HCT116 (cell line): ENCODE data around the gene GTF3C4.

ENCODE experiments used
- TF ChIP-seq, protein P1 (sequence below): IDR thresholded peaks from 2 replicates; pipeline ENCODE4 v1.6.1; 2011; ENCODE audit warnings: mild to moderate bottlenecking, low read length, moderate library complexity; ENCODE audit not compliant: insufficient replicate concordance; ENCODE audit errors: extremely low read depth
- TF ChIP-seq, protein P2 (sequence below), 3 experiments: fragments of 200-600 bp in 1 of 3; sonication (generic) in 1 of 3; IDR thresholded peaks in 2 of 3; conservative IDR thresholded peaks in 1 of 3; 2 replicates each; pipeline ENCODE4 v1.5.1; 2012 to 2017; ENCODE audit warnings: low read depth in 2 of 3, low read length in 2 of 3, antibody characterized with exemption in 1 of 3, borderline replicate concordance in 1 of 3, control low read depth in 1 of 3, mild to moderate bottlenecking in 1 of 3, mixed read lengths in 1 of 3, mixed run types in 1 of 3, moderate library complexity in 1 of 3; ENCODE audit not compliant: insufficient read depth in 1 of 3

GRCh38 chr9:132681561-132681960 is 11.3 kb downstream of the GTF3C4 start:
- TF ChIP-seq, protein P1, sequence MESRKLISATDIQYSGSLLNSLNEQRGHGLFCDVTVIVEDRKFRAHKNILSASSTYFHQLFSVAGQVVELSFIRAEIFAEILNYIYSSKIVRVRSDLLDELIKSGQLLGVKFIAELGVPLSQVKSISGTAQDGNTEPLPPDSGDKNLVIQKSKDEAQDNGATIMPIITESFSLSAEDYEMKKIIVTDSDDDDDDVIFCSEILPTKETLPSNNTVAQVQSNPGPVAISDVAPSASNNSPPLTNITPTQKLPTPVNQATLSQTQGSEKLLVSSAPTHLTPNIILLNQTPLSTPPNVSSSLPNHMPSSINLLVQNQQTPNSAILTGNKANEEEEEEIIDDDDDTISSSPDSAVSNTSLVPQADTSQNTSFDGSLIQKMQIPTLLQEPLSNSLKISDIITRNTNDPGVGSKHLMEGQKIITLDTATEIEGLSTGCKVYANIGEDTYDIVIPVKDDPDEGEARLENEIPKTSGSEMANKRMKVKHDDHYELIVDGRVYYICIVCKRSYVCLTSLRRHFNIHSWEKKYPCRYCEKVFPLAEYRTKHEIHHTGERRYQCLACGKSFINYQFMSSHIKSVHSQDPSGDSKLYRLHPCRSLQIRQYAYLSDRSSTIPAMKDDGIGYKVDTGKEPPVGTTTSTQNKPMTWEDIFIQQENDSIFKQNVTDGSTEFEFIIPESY: no peak
- TF ChIP-seq, protein P2, sequence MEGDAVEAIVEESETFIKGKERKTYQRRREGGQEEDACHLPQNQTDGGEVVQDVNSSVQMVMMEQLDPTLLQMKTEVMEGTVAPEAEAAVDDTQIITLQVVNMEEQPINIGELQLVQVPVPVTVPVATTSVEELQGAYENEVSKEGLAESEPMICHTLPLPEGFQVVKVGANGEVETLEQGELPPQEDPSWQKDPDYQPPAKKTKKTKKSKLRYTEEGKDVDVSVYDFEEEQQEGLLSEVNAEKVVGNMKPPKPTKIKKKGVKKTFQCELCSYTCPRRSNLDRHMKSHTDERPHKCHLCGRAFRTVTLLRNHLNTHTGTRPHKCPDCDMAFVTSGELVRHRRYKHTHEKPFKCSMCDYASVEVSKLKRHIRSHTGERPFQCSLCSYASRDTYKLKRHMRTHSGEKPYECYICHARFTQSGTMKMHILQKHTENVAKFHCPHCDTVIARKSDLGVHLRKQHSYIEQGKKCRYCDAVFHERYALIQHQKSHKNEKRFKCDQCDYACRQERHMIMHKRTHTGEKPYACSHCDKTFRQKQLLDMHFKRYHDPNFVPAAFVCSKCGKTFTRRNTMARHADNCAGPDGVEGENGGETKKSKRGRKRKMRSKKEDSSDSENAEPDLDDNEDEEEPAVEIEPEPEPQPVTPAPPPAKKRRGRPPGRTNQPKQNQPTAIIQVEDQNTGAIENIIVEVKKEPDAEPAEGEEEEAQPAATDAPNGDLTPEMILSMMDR (IDR thresholded peaks at IDR 0.05 in 2 of 3, conservative IDR thresholded peaks at IDR 0.05 in 1 of 3; ENCODE audit: borderline replicate concordance in 1 of 3, insufficient read depth in 1 of 3, low read depth in 2 of 3, low read length in 2 of 3): no peak
